A549 (cell line): Measurements from ENCODE around the gene GCLC. TPM values are rescaled to one million over a fixed set of nuclear protein-coding genes. Genes with fewer than 3 reads are reported as not detected.

Source experiments
- ATAC-seq, 2 experiments: fragments of 200-7000 bp in 1 of 2; fragments of >200 bp in 1 of 2; cut with Nextera tagmentation in 1 of 2; cut with Tn5 transposase in 1 of 2; 3 replicates each; pipeline versions ENCODE4 v1.8.0 to v1.9.1; 2018 to 2020; ENCODE audit warnings: mild to moderate bottlenecking in 1 of 2, moderate library complexity in 1 of 2
- CTCF ChIA-PET: fragments of 300-600 bp; sonication (Branson Sonifier 250); formaldehyde crosslinking; extraction: SDS; loops from one replicate; lab custom pipeline; 2021; ENCODE audit warnings: antibody characterized with exemption, inconsistent platforms; lab: Yijun Ruan, JAX
- POLR2A ChIA-PET: fragments of 350-600 bp; formaldehyde crosslinking; extraction: SDS; loops from one replicate; lab custom pipeline; 2021; ENCODE audit warnings: antibody characterized with exemption, inconsistent platforms; lab: Yijun Ruan, JAX
- DNase-seq, 2 experiments: peaks; one replicate each; pipeline versions ENCODE4 v3.0.0 to v3.0.0-alpha.2; 2011 to 2016; ENCODE audit warnings: low read depth in 1 of 2, low spot score in 1 of 2
- FAIRE-seq: peaks from 2 replicates; lab custom pipeline; 2011; peaks lifted over from hg19 to GRCh38; lab: Jason Lieb, UNC
- H3K27ac ChIP-seq, 2 experiments: fragments of >200 bp; sonication (Bioruptor Twin); formaldehyde crosslinking; 3 replicates each; pipeline ENCODE4 v1.5.1; 2016 to 2017
- H3K4me1 ChIP-seq: fragments of >200 bp; sonication (Bioruptor Twin); formaldehyde crosslinking; 3 replicates; pipeline ENCODE4 v1.6.1; 2016
- H3K4me2 ChIP-seq: fragments of >200 bp; sonication (Bioruptor Twin); formaldehyde crosslinking; 3 replicates; pipeline ENCODE4 v1.6.1; 2016
- H3K4me3 ChIP-seq: fragments of >200 bp; sonication (Bioruptor Twin); formaldehyde crosslinking; 3 replicates; pipeline ENCODE4 v1.5.1; 2016
- H3K9me3 ChIP-seq: fragments of >200 bp; sonication (Bioruptor Twin); formaldehyde crosslinking; 3 replicates; pipeline ENCODE4 v1.6.1; 2016
- EHMT2 ChIP-seq: fragments of 200-600 bp; sonication (generic); IDR thresholded peaks from 2 replicates; pipeline ENCODE4 v1.6.1; 2016; ENCODE audit warnings: antibody characterized with exemption, low read depth, mild to moderate bottlenecking, moderate library complexity
- FOSB ChIP-seq: fragments of 250-450 bp; sonication (Bioruptor Pico); IDR thresholded peaks from 2 replicates; pipeline ENCODE4 v1.5.0; 2020; ENCODE audit warnings: mild to moderate bottlenecking, moderate library complexity
- HDAC2 ChIP-seq: fragments of 200-600 bp; sonication (generic); IDR thresholded peaks from 2 replicates; pipeline ENCODE4 v1.6.1; 2016
- HEYL ChIP-seq: fragments of 250-450 bp; sonication (Bioruptor Pico); IDR thresholded peaks from 2 replicates; pipeline ENCODE4 v1.8.0; 2021; ENCODE audit warnings: mild to moderate bottlenecking, moderate library complexity
- HOXB5 ChIP-seq: fragments of 250-450 bp; sonication (Bioruptor Pico); IDR thresholded peaks from 2 replicates; pipeline ENCODE4 v1.5.0; 2020; ENCODE audit warnings: mild to moderate bottlenecking, moderate library complexity
- JUN ChIP-seq, 2 experiments: fragments of >200 bp; sonication (Bioruptor Twin); formaldehyde crosslinking; IDR thresholded peaks; 2 replicates in 1 of 2; 3 replicates in 1 of 2; pipeline ENCODE4 v1.6.1; 2016 to 2017
- KDM1A ChIP-seq: fragments of 200-600 bp; sonication (generic); IDR thresholded peaks from 2 replicates; pipeline ENCODE4 v1.6.1; 2016; ENCODE audit warnings: low read depth, mild to moderate bottlenecking
- NFE2L2 ChIP-seq: fragments of 150-350 bp; conservative IDR thresholded peaks from 2 replicates; pipeline ENCODE4 v1.6.1; 2014; ENCODE audit warnings: low read length
- NR3C1 ChIP-seq: fragments of >200 bp; sonication (Bioruptor Twin); formaldehyde crosslinking; IDR thresholded peaks from 3 replicates; pipeline ENCODE4 v1.6.1; 2017
- PHF8 ChIP-seq: fragments of 200-600 bp; sonication (generic); IDR thresholded peaks from 2 replicates; pipeline ENCODE4 v1.6.1; 2016; ENCODE audit warnings: low read depth, mild to moderate bottlenecking, antibody characterized with exemption, moderate library complexity, borderline replicate concordance
- RARB ChIP-seq: fragments of 250-450 bp; sonication (Bioruptor Pico); IDR thresholded peaks from 2 replicates; pipeline ENCODE4 v1.8.0; 2021; ENCODE audit warnings: mild to moderate bottlenecking, moderate library complexity
- RFX5 ChIP-seq: fragments of 450-650 bp; IDR thresholded peaks from 2 replicates; pipeline ENCODE4 v1.7.1; 2014; ENCODE audit warnings: antibody characterized with exemption, mild to moderate bottlenecking, moderate library complexity
- RNF2 ChIP-seq: fragments of 200-600 bp; sonication (generic); IDR thresholded peaks from 2 replicates; pipeline ENCODE4 v1.6.1; 2016; ENCODE audit warnings: low read depth, mild to moderate bottlenecking, antibody characterized with exemption, moderate library complexity, borderline replicate concordance
- SREBF2 ChIP-seq: fragments of 450-650 bp; IDR thresholded peaks from 2 replicates; pipeline ENCODE4 v1.6.1; 2014; ENCODE audit warnings: mild to moderate bottlenecking, moderate library complexity
- ZC3H11A ChIP-seq: fragments of 450-650 bp; IDR thresholded peaks from 2 replicates; pipeline ENCODE4 v1.6.1; 2014; ENCODE audit warnings: antibody characterized with exemption, mild to moderate bottlenecking
- ZNF302 ChIP-seq: fragments of 250-450 bp; sonication (Bioruptor Pico); IDR thresholded peaks from 2 replicates; pipeline ENCODE4 v1.9.0; 2021; ENCODE audit warnings: inconsistent platforms, mild to moderate bottlenecking, moderate library complexity
- WGBS: methylation state at CpG from one replicate; pipeline ENCODE4 v1.1.6; 2017; ENCODE audit errors: missing lambda C conversion rate; 5-methylcytosine and 5-hydroxymethylcytosine counted together
- polyA plus RNA-seq, 4 experiments: library from polyadenylated mRNA; depleted of rRNA in 3 of 4; stranded (reverse); fragments of >200 nt; fragmentation: RNase III in 1 of 4; extraction: RNeasy Plus Mini Kit Qiagen cat#74134 plus additional on column Dnase treatment in 1 of 4; gene quantifications; 2 replicates in 3 of 4; 3 replicates in 1 of 4; pipeline ENCODE4 v1.2.3, GENCODE V29; 2011 to 2017
- TF ChIP-seq, protein P1 (sequence below): fragments of 200-600 bp; sonication (generic); IDR thresholded peaks from 2 replicates; pipeline ENCODE4 v1.6.1; 2016; ENCODE audit warnings: antibody characterized with exemption, mild to moderate bottlenecking, moderate library complexity
- TF ChIP-seq, protein P2 (sequence below): fragments of >200 bp; sonication (Bioruptor Twin); formaldehyde crosslinking; IDR thresholded peaks from 3 replicates; pipeline ENCODE4 v1.6.1; 2016

GCLC gene
- polyA plus RNA-seq, 2 of the 4 experiments (the other 2 are of a cell fraction), result 116 to 180 TPM

DNA sequence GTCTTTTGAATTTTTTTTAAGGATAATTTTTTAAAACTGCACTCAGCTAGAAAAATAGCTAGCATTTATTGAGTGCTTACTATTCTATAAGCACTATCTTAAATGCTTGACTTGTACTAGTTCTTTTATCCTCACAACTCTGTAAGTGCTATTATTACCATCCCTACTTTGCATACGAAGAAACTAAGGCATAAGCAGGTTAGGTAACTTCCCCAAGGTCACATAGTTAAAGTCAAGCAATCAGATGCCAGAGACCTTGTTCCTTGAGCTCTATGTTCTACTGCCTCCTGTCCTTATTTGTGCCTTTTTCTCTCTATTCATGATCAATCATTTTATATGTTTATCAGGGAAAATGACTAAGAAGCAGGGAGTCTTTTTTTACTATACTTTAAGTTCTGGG, 65.0 kb downstream of the GCLC start:
- no peaks in the 10 kb centered on the region for H3K9me3 ChIP-seq
- POLR2A ChIA-PET, result no interaction called here
- H3K4me1 ChIP-seq, result no peaks in the 10 kb centered on the region
- TF ChIP-seq ZC3H11A (no peak), ZNF302 (CRISPR knock-in tag) (no peak)
- TF ChIP-seq, all 56 proteins: peak for 0
- DNase-seq (no peak), FAIRE-seq (no peak), ATAC-seq (no peak)
- Histone ChIP-seq H3K27ac (no peak overlapping the region), H3K4me3 (no peak overlapping the region), H3K4me2 (no peak overlapping the region)
- CTCF ChIA-PET, result interaction anchor here (0.9 to 1.8 kb wide), 2 partner anchors 303 to 307 kb away, joined by 3 to 9 read pairs; no protein-coding TSS in a partner anchor
- 78% methylated on average over 1 of the region's 1 CpG for WGBS

DNA sequence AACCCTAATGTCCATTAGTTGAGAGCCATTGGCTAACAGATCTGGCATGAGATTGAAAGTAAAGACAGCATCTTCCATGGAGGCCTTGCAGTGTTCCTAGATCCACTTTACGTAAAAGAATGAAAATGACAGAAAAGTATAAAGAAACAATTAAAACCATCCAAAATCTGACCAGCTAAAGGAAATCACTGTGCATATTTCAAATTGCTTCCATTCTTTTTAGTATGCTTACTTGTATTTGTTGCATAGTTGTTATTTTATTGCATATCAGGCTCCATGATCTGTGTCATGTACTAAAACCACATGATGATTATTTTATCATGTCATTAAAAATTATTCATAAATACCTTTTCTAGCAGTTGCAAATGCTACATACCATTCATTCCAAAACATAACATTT, 67.9 kb downstream of the GCLC start:
- CTCF ChIA-PET, result interaction anchor here (0.7 to 1.7 kb wide), 5 partner anchors 10 to 306 kb away, joined by 3 to 6 read pairs (median 3); no protein-coding TSS in a partner anchor
- FAIRE-seq (no peak), DNase-seq (no peak), ATAC-seq (no peak)
- POLR2A ChIA-PET, result no interaction called here
- Histone ChIP-seq H3K9me3 (no peaks in the 10 kb centered on the region), H3K4me1 (no peaks in the 10 kb centered on the region), H3K4me3 (no peak overlapping the region), H3K27ac (no peak overlapping the region), H3K4me2 (no peak overlapping the region)
- WGBS, result 100% methylated on average over 1 of the region's 1 CpG
- TF ChIP-seq FOSB (no peak), RNF2 (no peak), ZNF302 (CRISPR knock-in tag) (no peak), EHMT2 (no peak)
- TF ChIP-seq, protein P1, sequence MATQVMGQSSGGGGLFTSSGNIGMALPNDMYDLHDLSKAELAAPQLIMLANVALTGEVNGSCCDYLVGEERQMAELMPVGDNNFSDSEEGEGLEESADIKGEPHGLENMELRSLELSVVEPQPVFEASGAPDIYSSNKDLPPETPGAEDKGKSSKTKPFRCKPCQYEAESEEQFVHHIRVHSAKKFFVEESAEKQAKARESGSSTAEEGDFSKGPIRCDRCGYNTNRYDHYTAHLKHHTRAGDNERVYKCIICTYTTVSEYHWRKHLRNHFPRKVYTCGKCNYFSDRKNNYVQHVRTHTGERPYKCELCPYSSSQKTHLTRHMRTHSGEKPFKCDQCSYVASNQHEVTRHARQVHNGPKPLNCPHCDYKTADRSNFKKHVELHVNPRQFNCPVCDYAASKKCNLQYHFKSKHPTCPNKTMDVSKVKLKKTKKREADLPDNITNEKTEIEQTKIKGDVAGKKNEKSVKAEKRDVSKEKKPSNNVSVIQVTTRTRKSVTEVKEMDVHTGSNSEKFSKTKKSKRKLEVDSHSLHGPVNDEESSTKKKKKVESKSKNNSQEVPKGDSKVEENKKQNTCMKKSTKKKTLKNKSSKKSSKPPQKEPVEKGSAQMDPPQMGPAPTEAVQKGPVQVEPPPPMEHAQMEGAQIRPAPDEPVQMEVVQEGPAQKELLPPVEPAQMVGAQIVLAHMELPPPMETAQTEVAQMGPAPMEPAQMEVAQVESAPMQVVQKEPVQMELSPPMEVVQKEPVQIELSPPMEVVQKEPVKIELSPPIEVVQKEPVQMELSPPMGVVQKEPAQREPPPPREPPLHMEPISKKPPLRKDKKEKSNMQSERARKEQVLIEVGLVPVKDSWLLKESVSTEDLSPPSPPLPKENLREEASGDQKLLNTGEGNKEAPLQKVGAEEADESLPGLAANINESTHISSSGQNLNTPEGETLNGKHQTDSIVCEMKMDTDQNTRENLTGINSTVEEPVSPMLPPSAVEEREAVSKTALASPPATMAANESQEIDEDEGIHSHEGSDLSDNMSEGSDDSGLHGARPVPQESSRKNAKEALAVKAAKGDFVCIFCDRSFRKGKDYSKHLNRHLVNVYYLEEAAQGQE, result no peak

DNA sequence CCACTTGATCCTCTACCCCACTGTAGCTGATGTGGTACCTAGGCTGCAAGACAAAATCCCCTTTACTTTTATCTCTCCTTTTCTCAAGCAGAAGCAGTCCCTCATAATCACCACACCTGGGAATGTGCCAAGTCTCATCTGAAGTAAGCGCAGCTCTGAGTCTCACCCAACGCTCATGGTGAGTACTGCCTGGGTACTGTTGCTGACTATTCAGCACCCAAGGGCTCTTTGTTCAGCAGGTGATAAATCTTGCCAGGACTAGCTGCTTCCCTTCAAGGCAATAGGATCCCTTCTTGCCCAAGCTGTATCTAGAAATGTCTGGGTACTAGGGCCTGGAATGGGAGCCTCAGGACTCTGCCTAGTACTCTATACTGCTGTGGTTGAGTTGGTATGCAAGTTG, 70.9 kb downstream of the GCLC start:
- no peak overlapping the region for H3K4me3 ChIP-seq
- no peak overlapping the region for H3K4me2 ChIP-seq
- H3K9me3 ChIP-seq, result no peaks in the 10 kb centered on the region
- no peak overlapping the region for H3K27ac ChIP-seq
- DNase-seq (no peak), FAIRE-seq (no peak), ATAC-seq (no peak)
- CTCF ChIA-PET, result interaction anchor here (1.3 to 2.4 kb wide), 2 partner anchors 10 to 11 kb away, joined by 3 to 10 read pairs; no protein-coding TSS in a partner anchor
- POLR2A ChIA-PET, result no interaction called here
- no peaks in the 10 kb centered on the region for H3K4me1 ChIP-seq
- 94% methylated on average over 2 of the region's 2 CpGs for WGBS
- TF ChIP-seq FOSB, result no peak
- TF ChIP-seq, protein P1, result no peak
- no peak for TF ChIP-seq JUN (IDR thresholded peaks at IDR 0.05)
- TF ChIP-seq HDAC2, result no peak
- no peak for TF ChIP-seq RFX5

DNA sequence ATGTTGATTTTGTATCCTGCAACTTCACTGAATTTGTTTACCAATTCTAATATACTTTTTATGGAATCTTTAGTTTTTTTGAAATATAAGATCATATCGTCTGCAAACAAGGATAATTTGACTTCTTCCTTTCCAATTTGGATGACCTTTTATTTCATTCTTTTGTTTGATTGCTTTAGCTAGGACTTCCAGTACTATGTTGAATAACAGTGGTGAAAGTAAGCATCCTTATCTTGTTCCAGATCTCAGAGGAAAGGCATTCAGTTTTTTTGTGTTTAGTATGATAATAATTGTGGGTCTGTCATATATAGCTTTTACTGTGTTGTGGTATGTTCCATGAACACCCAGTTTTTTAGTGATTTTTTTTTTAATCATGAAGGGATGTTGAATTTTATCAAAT, 75.7 kb downstream of the GCLC start:
- H3K27ac ChIP-seq, result no peak overlapping the region
- WGBS, result 29% methylated on average over 1 of the region's 1 CpG
- no peak overlapping the region for H3K4me3 ChIP-seq
- POLR2A ChIA-PET, result no interaction called here
- DNase-seq (no peak), FAIRE-seq (no peak), ATAC-seq (no peak)
- H3K4me1 ChIP-seq, result peaks cover 16% of the 10 kb centered on the region; the same call in 1 of the 3 replicates
- no peak overlapping the region for H3K4me2 ChIP-seq
- CTCF ChIA-PET, result no interaction called here
- H3K9me3 ChIP-seq, result no peaks in the 10 kb centered on the region
- TF ChIP-seq SREBF2, result no peak
- TF ChIP-seq, protein P2, sequence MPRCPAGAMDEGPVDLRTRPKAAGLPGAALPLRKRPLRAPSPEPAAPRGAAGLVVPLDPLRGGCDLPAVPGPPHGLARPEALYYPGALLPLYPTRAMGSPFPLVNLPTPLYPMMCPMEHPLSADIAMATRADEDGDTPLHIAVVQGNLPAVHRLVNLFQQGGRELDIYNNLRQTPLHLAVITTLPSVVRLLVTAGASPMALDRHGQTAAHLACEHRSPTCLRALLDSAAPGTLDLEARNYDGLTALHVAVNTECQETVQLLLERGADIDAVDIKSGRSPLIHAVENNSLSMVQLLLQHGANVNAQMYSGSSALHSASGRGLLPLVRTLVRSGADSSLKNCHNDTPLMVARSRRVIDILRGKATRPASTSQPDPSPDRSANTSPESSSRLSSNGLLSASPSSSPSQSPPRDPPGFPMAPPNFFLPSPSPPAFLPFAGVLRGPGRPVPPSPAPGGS, result no peak
- TF ChIP-seq NR3C1, result no peak
- no peak for TF ChIP-seq EHMT2
- TF ChIP-seq KDM1A, result no peak
- no peak for TF ChIP-seq HOXB5 (CRISPR knock-in tag)
- no peak for TF ChIP-seq ZC3H11A
- no peak for TF ChIP-seq RARB (CRISPR knock-in tag)
- no peak for TF ChIP-seq NFE2L2
- no peak for TF ChIP-seq HEYL (CRISPR knock-in tag)
- TF ChIP-seq, protein P1, result no peak
- no peak for TF ChIP-seq PHF8
